Smooth muscle cell (in vitro differentiated cells): ENCODE results near the gene ZNF324. TPM values are rescaled to one million over a fixed set of nuclear protein-coding genes. Genes with fewer than 3 reads are reported as not detected.
"Not testable (repeated sequence)": the region's sequence is repeated elsewhere in the genome, so short reads cannot be mapped to it uniquely, and the experiment has no call there.

Experiments used
- DNase-seq: peaks from one replicate; lab custom pipeline; 2025; ENCODE audit not compliant: unreplicated experiment; lab: John Stamatoyannopoulos, UW
- H2AFZ ChIP-seq: fragments of 200-600 bp; sonication (generic); 2 replicates; pipeline ENCODE4 v1.6.0; 2016; ENCODE audit warnings: antibody characterized with exemption, low read depth, mild to moderate bottlenecking
- H3F3A ChIP-seq: fragments of 200-600 bp; sonication (generic); 2 replicates; pipeline ENCODE4 v1.6.0; 2017; ENCODE audit warnings: antibody characterized with exemption, low read depth
- H3K27ac ChIP-seq: fragments of 200-600 bp; sonication (generic); 2 replicates; pipeline ENCODE4 v1.5.1; 2016; ENCODE audit warnings: low read depth, mild to moderate bottlenecking
- H3K27me3 ChIP-seq: fragments of 200-600 bp; sonication (generic); 2 replicates; pipeline ENCODE4 v1.6.1; 2016; ENCODE audit warnings: low read depth, mild to moderate bottlenecking
- H3K36me3 ChIP-seq: fragments of 200-600 bp; sonication (generic); 2 replicates; pipeline ENCODE4 v1.5.1; 2016; ENCODE audit warnings: low read depth
- H3K4me1 ChIP-seq: fragments of 200-600 bp; sonication (generic); 2 replicates; pipeline ENCODE4 v1.5.1; 2016; ENCODE audit warnings: low read depth
- H3K4me2 ChIP-seq: fragments of 200-600 bp; sonication (generic); 2 replicates; pipeline ENCODE4 v1.6.0; 2016; ENCODE audit warnings: mild to moderate bottlenecking
- H3K4me3 ChIP-seq: fragments of 200-600 bp; sonication (generic); 2 replicates; pipeline ENCODE4 v1.5.1; 2016; ENCODE audit warnings: mild to moderate bottlenecking
- H3K79me2 ChIP-seq: fragments of 200-600 bp; sonication (generic); 2 replicates; pipeline ENCODE4 v1.6.0; 2016; ENCODE audit warnings: low read depth, mild to moderate bottlenecking
- H3K9ac ChIP-seq: fragments of 200-600 bp; sonication (generic); 2 replicates; pipeline ENCODE4 v1.6.0; 2016; ENCODE audit warnings: low read depth
- H3K9me3 ChIP-seq: fragments of 200-600 bp; sonication (generic); replicated peaks from 2 replicates; pipeline ENCODE4 v1.5.1; 2016; ENCODE audit warnings: low read depth
- H4K20me1 ChIP-seq: fragments of 200-600 bp; sonication (generic); 2 replicates; pipeline ENCODE4 v1.6.0; 2016; ENCODE audit warnings: low read depth
- WGBS: methylation state at CpG from one replicate; pipeline ENCODE4 v1.1.7; 2016; ENCODE audit warnings: low lambda C conversion rate; 5-methylcytosine and 5-hydroxymethylcytosine counted together
- polyA plus RNA-seq: library from polyadenylated mRNA; unstranded; fragments of >200 nt; fragmentation: Nextera tagmentation; extraction: Ambion mirVana; gene quantifications from 2 replicates; pipeline ENCODE4 v1.2.1, GENCODE V29; 2016
- total RNA-seq: library from RNA; depleted of rRNA; stranded (reverse); fragments of >200 nt; gene quantifications from 2 replicates; pipeline ENCODE4 v1.2.3, GENCODE V29; 2014
- TF ChIP-seq, protein P1 (sequence below): fragments of 200-600 bp; sonication (generic); IDR thresholded peaks from 2 replicates; pipeline ENCODE4 v1.5.1; 2017; ENCODE audit warnings: borderline replicate concordance, mild to moderate bottlenecking, antibody characterized with exemption; ENCODE audit not compliant: insufficient read depth, poor library complexity, severe bottlenecking

Gene ZNF324
- total and polyA plus RNA-seq, 2 experiments from 2014 or later = 8.8 to 10.2 TPM

DNA sequence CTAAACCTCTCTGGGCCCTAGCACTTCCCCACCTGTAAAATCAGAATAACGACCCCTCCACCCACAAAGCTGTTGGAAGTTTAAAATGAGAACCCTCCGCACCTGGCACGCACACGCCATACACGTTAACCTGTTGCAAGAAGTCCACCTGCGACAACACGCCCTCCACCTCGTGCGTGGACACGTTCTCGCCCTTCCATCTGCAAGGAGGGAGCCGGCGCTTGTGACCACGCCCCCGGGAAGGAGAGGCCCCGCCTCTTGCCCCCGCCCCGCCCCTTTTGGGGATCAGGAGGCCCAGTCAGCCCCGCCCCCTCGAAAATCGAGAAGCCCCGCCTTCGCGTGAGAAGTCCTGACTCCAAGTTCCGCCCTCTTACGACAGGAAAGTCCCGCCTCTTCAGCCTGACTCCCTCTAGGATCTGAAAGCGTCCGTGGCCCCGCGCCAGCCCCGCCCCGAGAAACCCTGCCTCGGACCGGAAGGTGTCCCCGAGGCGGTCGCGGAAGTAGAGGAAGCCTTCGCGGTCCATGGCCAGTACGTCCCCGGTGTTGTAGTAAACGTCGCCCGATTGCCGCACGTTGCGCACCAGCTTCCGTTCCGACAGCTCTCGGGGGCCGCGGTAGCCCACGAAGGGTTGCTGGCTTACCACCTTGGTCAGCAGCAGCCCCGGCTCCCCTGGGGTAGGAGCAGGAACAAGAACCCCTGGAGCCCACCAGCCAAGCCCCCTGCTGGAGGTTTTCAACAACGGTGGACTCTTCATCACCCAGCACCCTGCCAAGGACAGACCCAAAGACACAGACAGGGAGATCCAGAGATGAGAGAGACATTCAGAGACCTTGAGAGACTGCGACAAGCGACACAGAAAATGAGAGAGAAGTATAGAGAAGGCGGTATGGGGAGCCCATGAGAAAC lies 32.4 kb downstream of the ZNF324 start:
- Histone ChIP-seq H3K36me3 (no peaks in the 10 kb centered on the region), H3F3A (no peaks in the 10 kb centered on the region), H4K20me1 (no peaks in the 10 kb centered on the region), H3K4me1 (peaks cover 4% of the 10 kb centered on the region), H3K9me3 (no peaks in the 10 kb centered on the region), H2AFZ (peak overlapping the region; percentile 63), H3K4me3 (peak overlapping the region; percentile 59), H3K79me2 (no peaks in the 10 kb centered on the region), H3K27ac (peak overlapping the region; percentile 46), H3K4me2 (peak overlapping the region; percentile 86), H3K27me3 (no peaks in the 10 kb centered on the region), H3K9ac (peak overlapping the region; percentile 51)
- TF ChIP-seq, protein P1, sequence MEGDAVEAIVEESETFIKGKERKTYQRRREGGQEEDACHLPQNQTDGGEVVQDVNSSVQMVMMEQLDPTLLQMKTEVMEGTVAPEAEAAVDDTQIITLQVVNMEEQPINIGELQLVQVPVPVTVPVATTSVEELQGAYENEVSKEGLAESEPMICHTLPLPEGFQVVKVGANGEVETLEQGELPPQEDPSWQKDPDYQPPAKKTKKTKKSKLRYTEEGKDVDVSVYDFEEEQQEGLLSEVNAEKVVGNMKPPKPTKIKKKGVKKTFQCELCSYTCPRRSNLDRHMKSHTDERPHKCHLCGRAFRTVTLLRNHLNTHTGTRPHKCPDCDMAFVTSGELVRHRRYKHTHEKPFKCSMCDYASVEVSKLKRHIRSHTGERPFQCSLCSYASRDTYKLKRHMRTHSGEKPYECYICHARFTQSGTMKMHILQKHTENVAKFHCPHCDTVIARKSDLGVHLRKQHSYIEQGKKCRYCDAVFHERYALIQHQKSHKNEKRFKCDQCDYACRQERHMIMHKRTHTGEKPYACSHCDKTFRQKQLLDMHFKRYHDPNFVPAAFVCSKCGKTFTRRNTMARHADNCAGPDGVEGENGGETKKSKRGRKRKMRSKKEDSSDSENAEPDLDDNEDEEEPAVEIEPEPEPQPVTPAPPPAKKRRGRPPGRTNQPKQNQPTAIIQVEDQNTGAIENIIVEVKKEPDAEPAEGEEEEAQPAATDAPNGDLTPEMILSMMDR = peak; percentile 42
- 3% methylated on average over 48 of the region's 60 CpGs for WGBS
- DNase-seq = peak; percentile 97

DNA sequence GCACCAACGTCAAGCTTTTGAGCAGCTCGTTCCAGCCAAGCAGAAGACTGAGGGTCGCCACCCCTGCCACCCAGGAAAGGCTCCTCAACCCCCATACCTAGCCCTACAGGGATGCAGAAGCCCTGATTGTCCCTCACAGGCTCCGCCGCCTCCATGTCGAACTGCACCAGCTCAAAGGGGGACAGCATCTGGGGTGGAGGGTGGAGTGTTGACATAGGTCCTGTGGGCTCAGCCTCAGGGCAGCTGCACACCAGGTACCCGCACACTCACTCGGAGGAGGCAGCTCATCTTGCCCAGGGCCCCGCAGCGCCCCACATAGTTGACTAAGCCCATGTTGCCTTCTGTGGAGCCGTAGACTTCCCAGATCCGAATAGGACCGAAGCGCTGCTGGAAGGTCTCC lies 33.4 kb downstream of the ZNF324 start:
- no peak overlapping the region for H2AFZ ChIP-seq
- H3K27ac ChIP-seq = no peak overlapping the region
- TF ChIP-seq, protein P1 = no peak
- no peaks in the 10 kb centered on the region for H3K79me2 ChIP-seq
- no peaks in the 10 kb centered on the region for H3F3A ChIP-seq
- 96% methylated on average over 14 of the region's 14 CpGs for WGBS
- H3K9me3 ChIP-seq = no peaks in the 10 kb centered on the region
- peak overlapping the region; percentile 59 for H3K4me3 ChIP-seq
- H4K20me1 ChIP-seq = no peaks in the 10 kb centered on the region
- H3K4me2 ChIP-seq = peak overlapping the region; percentile 85
- H3K4me1 ChIP-seq = peaks cover 4% of the 10 kb centered on the region
- H3K36me3 ChIP-seq = no peaks in the 10 kb centered on the region
- no peak for DNase-seq
- no peaks in the 10 kb centered on the region for H3K27me3 ChIP-seq
- H3K9ac ChIP-seq = no peak overlapping the region

DNA sequence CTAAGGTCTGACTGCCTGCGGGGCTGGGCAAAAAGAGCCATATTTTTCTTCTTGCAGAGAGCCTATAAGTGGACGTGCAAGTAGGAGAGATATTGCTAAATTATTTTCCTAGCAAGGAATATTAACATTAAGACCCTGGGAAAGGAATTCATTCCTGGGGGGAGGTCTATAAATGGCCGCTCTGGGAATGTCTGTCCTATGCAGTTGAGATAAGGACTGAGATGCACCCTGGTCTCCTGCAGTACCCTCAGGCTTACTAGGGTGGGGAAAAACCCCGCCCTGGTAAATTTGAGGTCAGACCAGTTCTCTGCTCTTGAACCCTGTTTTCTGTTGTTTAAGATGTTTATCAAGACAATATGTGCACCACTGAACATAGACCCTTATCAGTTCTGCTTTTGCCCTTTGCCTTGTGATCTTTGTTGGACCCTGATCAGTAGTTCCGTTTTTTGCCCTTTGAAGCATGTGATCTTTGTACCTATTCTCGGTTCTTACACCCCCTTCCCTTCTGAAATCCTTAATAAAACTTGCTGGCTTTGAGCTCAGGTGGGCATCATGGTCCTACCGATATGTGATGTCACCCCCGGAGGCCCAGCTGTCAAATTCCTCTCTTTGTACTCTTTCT lies 40.8 kb downstream of the ZNF324 start:
- H3K4me3 ChIP-seq, H3K9me3 ChIP-seq, DNase-seq, H4K20me1 ChIP-seq, H3K27ac ChIP-seq, H2AFZ ChIP-seq, H3K9ac ChIP-seq, H3F3A ChIP-seq, H3K79me2 ChIP-seq, H3K36me3 ChIP-seq, H3K4me2 ChIP-seq, H3K27me3 ChIP-seq, H3K4me1 ChIP-seq: not testable (repeated sequence)
- WGBS = 74% methylated on average over 8 of the region's 8 CpGs

DNA sequence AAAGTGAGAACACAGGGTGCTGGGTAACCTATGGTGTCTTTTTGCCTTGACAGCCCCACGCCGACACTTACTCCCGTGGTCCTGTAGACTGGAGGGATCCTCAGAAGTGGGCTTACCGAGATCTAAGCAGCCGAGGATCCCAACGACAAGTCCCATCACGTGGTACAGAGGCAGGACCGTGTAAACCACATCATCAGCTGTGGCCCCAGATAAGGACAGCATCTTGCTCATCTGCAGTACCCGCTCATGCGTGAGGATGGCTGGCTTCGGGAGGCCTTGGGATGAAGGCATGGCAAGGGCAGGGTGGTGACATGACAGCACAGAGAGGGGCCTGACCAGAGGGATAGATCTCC lies 42.8 kb downstream of the ZNF324 start:
- H4K20me1 ChIP-seq = no peaks in the 10 kb centered on the region
- no peak for DNase-seq
- H2AFZ ChIP-seq = no peak overlapping the region
- H3K36me3 ChIP-seq = no peaks in the 10 kb centered on the region
- H3K9me3 ChIP-seq = no peaks in the 10 kb centered on the region
- H3K4me3 ChIP-seq = no peak overlapping the region
- TF ChIP-seq, protein P1 = no peak
- H3K79me2 ChIP-seq = peaks cover 4% of the 10 kb centered on the region
- H3K27ac ChIP-seq = no peak overlapping the region
- H3F3A ChIP-seq = no peaks in the 10 kb centered on the region
- H3K4me1 ChIP-seq = no peaks in the 10 kb centered on the region
- no peak overlapping the region for H3K4me2 ChIP-seq
- 90% methylated on average over 11 of the region's 11 CpGs for WGBS
- no peaks in the 10 kb centered on the region for H3K27me3 ChIP-seq
- H3K9ac ChIP-seq = no peak overlapping the region
